A549 (cell line): ENCODE data around the gene NCAM2. TPM values are rescaled to one million over a fixed set of nuclear protein-coding genes. Genes with fewer than 3 reads are reported as not detected.

ENCODE experiments used
- ATAC-seq, 2 experiments: fragments of 200-7000 bp in 1 of 2; fragments of >200 bp in 1 of 2; cut with Nextera tagmentation in 1 of 2; cut with Tn5 transposase in 1 of 2; 3 replicates each; pipeline versions ENCODE4 v1.8.0 to v1.9.1; 2018 to 2020; ENCODE audit warnings: mild to moderate bottlenecking in 1 of 2, moderate library complexity in 1 of 2
- CTCF ChIA-PET: fragments of 300-600 bp; sonication (Branson Sonifier 250); formaldehyde crosslinking; extraction: SDS; loops from one replicate; lab custom pipeline; 2021; ENCODE audit warnings: antibody characterized with exemption, inconsistent platforms; lab: Yijun Ruan, JAX
- POLR2A ChIA-PET: fragments of 350-600 bp; formaldehyde crosslinking; extraction: SDS; loops from one replicate; lab custom pipeline; 2021; ENCODE audit warnings: antibody characterized with exemption, inconsistent platforms; lab: Yijun Ruan, JAX
- DNase-seq, 2 experiments: peaks; one replicate each; pipeline versions ENCODE4 v3.0.0 to v3.0.0-alpha.2; 2011 to 2016; ENCODE audit warnings: low read depth in 1 of 2, low spot score in 1 of 2
- FAIRE-seq: peaks from 2 replicates; lab custom pipeline; 2011; peaks lifted over from hg19 to GRCh38; lab: Jason Lieb, UNC
- H3K27ac ChIP-seq, 2 experiments: fragments of >200 bp; sonication (Bioruptor Twin); formaldehyde crosslinking; 3 replicates each; pipeline ENCODE4 v1.5.1; 2016 to 2017
- H3K4me1 ChIP-seq: fragments of >200 bp; sonication (Bioruptor Twin); formaldehyde crosslinking; 3 replicates; pipeline ENCODE4 v1.6.1; 2016
- H3K4me2 ChIP-seq: fragments of >200 bp; sonication (Bioruptor Twin); formaldehyde crosslinking; 3 replicates; pipeline ENCODE4 v1.6.1; 2016
- H3K4me3 ChIP-seq: fragments of >200 bp; sonication (Bioruptor Twin); formaldehyde crosslinking; 3 replicates; pipeline ENCODE4 v1.5.1; 2016
- H3K9me3 ChIP-seq: fragments of >200 bp; sonication (Bioruptor Twin); formaldehyde crosslinking; 3 replicates; pipeline ENCODE4 v1.6.1; 2016
- CBX2 ChIP-seq: fragments of 200-600 bp; sonication (generic); IDR thresholded peaks from 2 replicates; pipeline ENCODE4 v1.6.1; 2016; ENCODE audit warnings: low read depth, mild to moderate bottlenecking, borderline replicate concordance
- CBX8 ChIP-seq: fragments of 200-600 bp; sonication (generic); IDR thresholded peaks from 2 replicates; pipeline ENCODE4 v1.6.1; 2016
- CEBPB ChIP-seq, 2 experiments: fragments of >200 bp in 1 of 2; sonication (Bioruptor Twin) in 1 of 2; formaldehyde crosslinking in 1 of 2; IDR thresholded peaks; 2 replicates each; pipeline ENCODE4 v1.6.1; 2012 to 2016
- CTCF ChIP-seq: fragments of >200 bp; sonication (Bioruptor Twin); formaldehyde crosslinking; IDR thresholded peaks from 3 replicates; pipeline ENCODE4 v1.5.1; 2016
- EP300 ChIP-seq, 2 experiments: fragments of >200 bp; sonication (Bioruptor Twin); formaldehyde crosslinking; IDR thresholded peaks; 2 replicates in 1 of 2; 3 replicates in 1 of 2; pipeline ENCODE4 v1.6.1; 2016 to 2017
- FOSB ChIP-seq: fragments of 250-450 bp; sonication (Bioruptor Pico); IDR thresholded peaks from 2 replicates; pipeline ENCODE4 v1.5.0; 2020; ENCODE audit warnings: mild to moderate bottlenecking, moderate library complexity
- HES2 ChIP-seq: fragments of >200 bp; sonication (Bioruptor Twin); formaldehyde crosslinking; IDR thresholded peaks from 2 replicates; pipeline ENCODE4 v1.6.1; 2016
- HOXB5 ChIP-seq: fragments of 250-450 bp; sonication (Bioruptor Pico); IDR thresholded peaks from 2 replicates; pipeline ENCODE4 v1.5.0; 2020; ENCODE audit warnings: mild to moderate bottlenecking, moderate library complexity
- JUN ChIP-seq, 2 experiments: fragments of >200 bp; sonication (Bioruptor Twin); formaldehyde crosslinking; IDR thresholded peaks; 2 replicates in 1 of 2; 3 replicates in 1 of 2; pipeline ENCODE4 v1.6.1; 2016 to 2017
- JUNB ChIP-seq: fragments of >200 bp; sonication (Bioruptor Twin); formaldehyde crosslinking; IDR thresholded peaks from 2 replicates; pipeline ENCODE4 v1.6.1; 2016
- PBX3 ChIP-seq: IDR thresholded peaks from 2 replicates; pipeline ENCODE4 v1.6.1; 2012
- RAD21 ChIP-seq, 2 experiments: fragments of >200 bp in 1 of 2; sonication (Bioruptor Twin) in 1 of 2; formaldehyde crosslinking in 1 of 2; IDR thresholded peaks in 1 of 2; conservative IDR thresholded peaks in 1 of 2; 2 replicates in 1 of 2; 3 replicates in 1 of 2; pipeline ENCODE4 v1.6.1; 2012 to 2018; ENCODE audit warnings: inconsistent platforms in 1 of 2
- RCOR1 ChIP-seq: fragments of 150-350 bp; IDR thresholded peaks from 2 replicates; pipeline ENCODE4 v1.6.1; 2014; ENCODE audit warnings: antibody characterized with exemption, low read length, low read depth
- TFCP2L1 ChIP-seq: fragments of 250-450 bp; sonication (Bioruptor Pico); IDR thresholded peaks from 2 replicates; pipeline ENCODE4 v1.5.0; 2021; ENCODE audit warnings: mild to moderate bottlenecking
- ZNF302 ChIP-seq: fragments of 250-450 bp; sonication (Bioruptor Pico); IDR thresholded peaks from 2 replicates; pipeline ENCODE4 v1.9.0; 2021; ENCODE audit warnings: inconsistent platforms, mild to moderate bottlenecking, moderate library complexity
- ZSCAN20 ChIP-seq: fragments of 250-450 bp; sonication (Bioruptor Pico); IDR thresholded peaks from 2 replicates; pipeline ENCODE4 v1.8.0; 2022; ENCODE audit warnings: mild to moderate bottlenecking, moderate library complexity
- WGBS: methylation state at CpG from one replicate; pipeline ENCODE4 v1.1.6; 2017; ENCODE audit errors: missing lambda C conversion rate; 5-methylcytosine and 5-hydroxymethylcytosine counted together
- polyA plus RNA-seq, 4 experiments: library from polyadenylated mRNA; depleted of rRNA in 3 of 4; stranded (reverse); fragments of >200 nt; fragmentation: RNase III in 1 of 4; extraction: RNeasy Plus Mini Kit Qiagen cat#74134 plus additional on column Dnase treatment in 1 of 4; gene quantifications; 2 replicates in 3 of 4; 3 replicates in 1 of 4; pipeline ENCODE4 v1.2.3, GENCODE V29; 2011 to 2017
- TF ChIP-seq, protein P1 (sequence below): IDR thresholded peaks from 2 replicates; pipeline ENCODE4 v1.6.1; 2012; ENCODE audit warnings: low read depth, borderline replicate concordance
- TF ChIP-seq, protein P2 (sequence below): fragments of 450-650 bp; IDR thresholded peaks from 2 replicates; pipeline ENCODE4 v1.6.1; 2014; ENCODE audit warnings: antibody characterized with exemption

NCAM2 gene
- polyA plus RNA-seq, 2 of the 4 experiments (the other 2 are of a cell fraction), result not detected

DNA sequence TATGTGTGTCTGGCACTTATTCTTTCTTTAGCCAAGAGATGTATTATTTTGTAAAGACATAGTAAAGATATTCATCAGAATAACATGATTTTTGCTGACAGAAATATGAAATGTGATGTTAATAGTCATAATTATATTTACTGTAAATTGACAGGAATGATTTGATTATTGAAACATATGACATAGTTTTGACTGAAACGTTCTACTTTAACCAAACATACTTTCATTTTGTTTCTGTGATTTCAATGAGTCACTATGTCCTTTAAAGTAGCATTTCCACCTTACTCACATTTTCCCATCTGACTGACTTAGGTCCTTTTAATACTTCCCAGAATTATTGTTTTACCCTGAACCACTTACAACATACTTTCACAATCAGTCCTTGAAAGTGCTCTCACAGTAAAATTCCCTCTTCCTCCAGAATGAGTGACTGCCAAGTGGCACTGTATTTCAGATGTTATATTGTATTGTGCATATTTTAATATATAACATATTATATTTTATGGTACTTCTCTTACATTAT, 437.9 kb downstream of the NCAM2 start:
- FAIRE-seq, result no peak
- no peak overlapping the region for H3K4me3 ChIP-seq
- H3K4me1 ChIP-seq, result no peaks in the 10 kb centered on the region
- DNase-seq, result no peak
- no peak overlapping the region for H3K4me2 ChIP-seq
- H3K27ac ChIP-seq, result no peak overlapping the region
- H3K9me3 ChIP-seq, result no peaks in the 10 kb centered on the region
- TF ChIP-seq RCOR1 (no peak), HOXB5 (CRISPR knock-in tag) (no peak), CBX8 (no peak), PBX3 (no peak), CTCF (no peak), JUNB (no peak)
- TF ChIP-seq, protein P1, sequence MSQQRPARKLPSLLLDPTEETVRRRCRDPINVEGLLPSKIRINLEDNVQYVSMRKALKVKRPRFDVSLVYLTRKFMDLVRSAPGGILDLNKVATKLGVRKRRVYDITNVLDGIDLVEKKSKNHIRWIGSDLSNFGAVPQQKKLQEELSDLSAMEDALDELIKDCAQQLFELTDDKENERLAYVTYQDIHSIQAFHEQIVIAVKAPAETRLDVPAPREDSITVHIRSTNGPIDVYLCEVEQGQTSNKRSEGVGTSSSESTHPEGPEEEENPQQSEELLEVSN, result no peak
- 4% methylated on average over 1 of the region's 1 CpG for WGBS
- ATAC-seq, result no peak
- CTCF ChIA-PET, result no interaction called here
- POLR2A ChIA-PET, result no interaction called here

DNA sequence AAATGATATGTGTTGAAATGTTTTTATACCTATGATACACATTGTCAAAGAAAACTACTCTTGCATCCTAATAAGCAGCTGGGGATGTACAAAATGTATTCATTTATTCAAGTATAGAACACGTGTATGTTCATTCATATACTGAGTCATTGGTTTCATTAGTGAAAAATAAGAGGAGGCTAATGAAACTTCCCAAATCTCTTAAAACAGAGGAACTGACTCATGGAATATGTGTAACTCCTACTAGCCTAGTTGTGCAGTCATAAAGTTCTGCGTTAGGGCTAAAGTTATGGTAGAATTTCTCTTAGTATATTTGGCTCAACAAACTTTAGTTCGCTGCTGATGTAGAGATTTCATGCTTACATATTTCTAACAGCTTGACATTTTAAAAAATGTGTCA, 441.6 kb downstream of the NCAM2 start:
- no peak overlapping the region for H3K4me3 ChIP-seq
- CTCF ChIA-PET, result no interaction called here
- FAIRE-seq, result no peak
- ATAC-seq, result no peak
- DNase-seq, result no peak
- no peaks in the 10 kb centered on the region for H3K9me3 ChIP-seq
- 10% methylated on average over 3 of the region's 3 CpGs for WGBS
- no peak for TF ChIP-seq RAD21 (conservative IDR thresholded peaks at IDR 0.05 in 1 of 2, IDR thresholded peaks at IDR 0.05 in 1 of 2)
- TF ChIP-seq FOSB (CRISPR knock-in tag), result no peak
- TF ChIP-seq ZNF302 (CRISPR knock-in tag), result no peak
- TF ChIP-seq ZSCAN20, result no peak
- TF ChIP-seq JUN (IDR thresholded peaks at IDR 0.05), result no peak
- TF ChIP-seq, protein P2, sequence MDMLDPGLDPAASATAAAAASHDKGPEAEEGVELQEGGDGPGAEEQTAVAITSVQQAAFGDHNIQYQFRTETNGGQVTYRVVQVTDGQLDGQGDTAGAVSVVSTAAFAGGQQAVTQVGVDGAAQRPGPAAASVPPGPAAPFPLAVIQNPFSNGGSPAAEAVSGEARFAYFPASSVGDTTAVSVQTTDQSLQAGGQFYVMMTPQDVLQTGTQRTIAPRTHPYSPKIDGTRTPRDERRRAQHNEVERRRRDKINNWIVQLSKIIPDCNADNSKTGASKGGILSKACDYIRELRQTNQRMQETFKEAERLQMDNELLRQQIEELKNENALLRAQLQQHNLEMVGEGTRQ, result no peak
- no peak for TF ChIP-seq EP300 (IDR thresholded peaks at IDR 0.05)
- no peak for TF ChIP-seq TFCP2L1 (CRISPR knock-in tag)
- TF ChIP-seq CBX2, result no peak
- no peak for TF ChIP-seq CEBPB (IDR thresholded peaks at IDR 0.05)
- TF ChIP-seq, protein P1, result no peak
- TF ChIP-seq HES2, result no peak
- TF ChIP-seq CTCF, result no peak
- no peak for TF ChIP-seq CBX8
- no peak overlapping the region for H3K4me2 ChIP-seq
- POLR2A ChIA-PET, result no interaction called here
- H3K27ac ChIP-seq, result no peak overlapping the region
- H3K4me1 ChIP-seq, result no peaks in the 10 kb centered on the region
